Sigmoid colon (tissue), 4 donors: ENCODE results near the gene CPEB3.

Experiments used
- CTCF ChIP-seq, 4 experiments: fragments of 450-650 bp in 3 of 4; fragments of 200-600 bp in 1 of 4; IDR thresholded peaks; one replicate each; pipeline ENCODE4 v1.5.1; 2016 to 2019; ENCODE audit warnings: antibody characterized with exemption in 4 of 4, mild to moderate bottlenecking in 3 of 4, moderate library complexity in 2 of 4
- EP300 ChIP-seq, 4 donors: sonication (generic); formaldehyde crosslinking; IDR thresholded peaks; one replicate each; pipeline ENCODE4 v1.6.1; 2017; ENCODE audit warnings: antibody characterized with exemption in 4 of 4
- POLR2A ChIP-seq, 2 donors: fragments of 450-650 bp; IDR thresholded peaks; one replicate each; pipeline ENCODE4 v1.6.1; 2016; ENCODE audit warnings: antibody characterized with exemption in 2 of 2, mild to moderate bottlenecking in 2 of 2, moderate library complexity in 2 of 2
- POLR2AphosphoS5 ChIP-seq, 4 donors: sonication (generic); formaldehyde crosslinking; IDR thresholded peaks; one replicate each; pipeline ENCODE4 v1.6.1; 2017; ENCODE audit warnings: antibody characterized with exemption in 4 of 4

GRCh38 chr10:92081641-92082040, 209.2 kb downstream of the CPEB3 start:
- TF ChIP-seq CTCF (IDR thresholded peaks at IDR 0.05) (no peak), POLR2A (IDR thresholded peaks at IDR 0.05) (no peak), POLR2AphosphoS5 (IDR thresholded peaks at IDR 0.05) (no peak), EP300 (IDR thresholded peaks at IDR 0.05) (no peak)
